RPMI7951 (cell line): ENCODE results near the gene TSTD2. TPM values are rescaled to one million over a fixed set of nuclear protein-coding genes. Genes with fewer than 3 reads are reported as not detected.

Source experiments
- DNase-seq: peaks from one replicate; pipeline ENCODE4 v3.0.0-alpha.2; 2012; ENCODE audit warnings: low read depth
- total RNA-seq: library from RNA; depleted of rRNA; stranded (reverse); fragments of >200 nt; shearing (Covaris generic); gene quantifications from 2 replicates; pipeline ENCODE4 v1.2.3, GENCODE V29; 2014; rRNA removed

Gene TSTD2
- total RNA-seq, 1 experiment from 2014 or later = 14.1 TPM

DNA sequence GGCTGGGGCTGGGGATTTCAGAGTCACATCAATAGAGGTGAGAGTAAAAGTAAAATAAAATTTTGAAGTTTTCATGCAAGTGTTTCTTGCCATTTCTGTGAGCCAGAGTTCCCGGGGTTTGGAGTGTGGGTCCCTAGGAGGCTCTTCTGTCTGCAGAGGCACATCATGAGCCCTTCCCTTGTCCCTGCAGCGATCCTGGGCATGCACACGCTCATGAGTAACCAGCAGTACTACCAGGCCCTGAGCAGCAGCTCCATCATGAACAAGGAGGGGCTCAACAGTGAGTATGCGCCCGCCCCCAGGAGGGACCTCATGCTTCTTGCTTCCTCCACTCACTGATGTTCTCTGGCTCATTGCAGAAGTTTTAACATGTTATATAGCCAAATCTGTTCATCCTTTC, 70.6 kb downstream of the TSTD2 start:
- DNase-seq = no peak

DNA sequence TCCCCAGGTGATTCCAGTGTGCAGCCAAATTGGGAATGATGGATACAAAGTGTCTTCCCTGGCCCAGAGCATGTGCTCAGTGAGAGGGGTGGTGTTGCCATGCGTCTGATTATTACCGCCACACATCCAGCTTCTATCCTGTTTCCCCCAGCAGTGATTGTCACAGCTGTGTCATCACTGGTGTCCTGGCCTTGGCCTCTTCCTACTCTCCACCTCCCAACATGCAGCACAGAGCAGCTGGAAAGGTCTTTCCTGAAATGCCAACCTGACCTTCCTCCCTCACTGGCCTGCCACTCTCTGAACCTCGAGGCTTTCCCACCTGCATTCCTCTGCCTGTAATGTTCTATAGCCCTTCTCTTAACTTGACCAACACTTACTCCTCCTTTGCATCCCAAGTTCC, 71.7 kb downstream of the TSTD2 start:
- DNase-seq = no peak

DNA sequence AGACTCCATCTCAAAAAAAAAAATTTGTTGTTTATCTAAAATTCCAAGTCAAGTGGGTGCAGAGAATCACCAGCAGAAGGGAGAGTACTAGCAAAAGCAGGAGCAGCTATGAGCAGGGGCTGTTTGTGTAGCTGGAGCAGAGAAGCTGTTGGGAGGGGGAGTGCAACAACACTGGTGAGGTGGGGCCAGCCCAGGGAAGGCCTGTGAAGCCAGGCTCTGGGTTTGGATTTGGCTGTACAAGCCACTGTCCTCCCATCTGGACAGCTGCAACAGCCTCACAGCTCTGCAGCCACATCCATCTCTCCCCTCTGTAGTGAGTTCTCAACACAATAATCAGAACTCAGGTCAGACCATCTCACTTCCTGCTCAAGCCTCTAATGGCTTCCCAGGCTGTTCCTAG, 72.3 kb downstream of the TSTD2 start:
- no peak for DNase-seq

DNA sequence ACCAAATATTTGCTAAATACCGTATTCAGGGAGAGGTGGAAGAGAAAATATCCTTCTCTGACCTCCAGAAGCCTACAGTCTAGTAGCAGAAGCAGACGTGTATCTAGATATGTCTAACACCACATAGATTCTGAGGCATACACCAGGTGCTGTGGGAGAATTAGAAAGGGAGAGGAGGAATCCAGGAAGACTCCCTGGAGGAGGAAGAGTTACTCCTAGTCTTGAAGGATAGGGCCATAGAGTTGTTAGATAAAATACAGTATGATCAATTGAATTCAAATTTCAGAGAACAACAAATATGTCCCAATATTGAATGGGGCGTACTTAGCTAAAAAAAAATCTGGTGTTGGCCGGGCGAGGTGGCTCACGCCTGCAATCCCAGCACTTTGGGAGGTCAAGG, 73.0 kb downstream of the TSTD2 start:
- DNase-seq = no peak

DNA sequence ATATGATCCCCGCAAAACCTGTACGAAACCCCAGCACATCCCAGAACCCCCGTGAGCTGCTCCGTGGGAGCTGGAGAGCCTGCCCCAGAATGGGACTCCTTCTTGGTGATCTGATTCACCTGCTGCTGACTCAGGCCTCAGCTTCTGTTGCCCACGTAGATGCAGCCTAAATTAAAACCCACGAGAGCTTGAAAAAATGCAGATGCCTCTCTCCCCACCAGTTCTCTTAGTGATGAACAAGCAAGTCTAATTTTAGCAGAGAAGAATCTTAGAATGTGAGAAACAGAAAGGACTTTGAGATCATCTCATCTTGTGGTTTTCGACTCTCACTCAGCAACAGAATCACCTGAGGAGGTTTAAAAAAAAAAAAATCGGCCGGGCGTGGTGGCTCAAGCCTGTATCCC, 74.1 kb downstream of the TSTD2 start:
- no peak for DNase-seq

DNA sequence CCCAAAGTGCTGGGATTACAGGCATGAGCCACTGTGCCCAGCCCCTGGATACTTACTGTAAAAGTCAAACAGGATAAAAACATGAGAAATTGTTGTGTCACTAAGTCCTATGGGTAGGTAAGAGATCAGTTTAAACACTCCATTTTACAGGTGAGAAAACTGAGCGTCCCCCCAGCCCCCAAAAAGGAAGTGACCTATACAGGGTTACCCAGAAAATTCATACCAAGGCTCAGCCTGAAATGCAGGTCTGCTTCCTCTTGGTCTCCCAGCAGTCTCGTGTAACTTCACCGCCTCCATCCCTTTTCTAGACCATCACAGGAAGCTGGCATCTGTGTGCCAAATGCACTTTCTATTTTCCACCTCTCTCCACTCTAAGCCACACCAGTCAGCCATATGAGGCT, 74.5 kb downstream of the TSTD2 start:
- DNase-seq = no peak

DNA sequence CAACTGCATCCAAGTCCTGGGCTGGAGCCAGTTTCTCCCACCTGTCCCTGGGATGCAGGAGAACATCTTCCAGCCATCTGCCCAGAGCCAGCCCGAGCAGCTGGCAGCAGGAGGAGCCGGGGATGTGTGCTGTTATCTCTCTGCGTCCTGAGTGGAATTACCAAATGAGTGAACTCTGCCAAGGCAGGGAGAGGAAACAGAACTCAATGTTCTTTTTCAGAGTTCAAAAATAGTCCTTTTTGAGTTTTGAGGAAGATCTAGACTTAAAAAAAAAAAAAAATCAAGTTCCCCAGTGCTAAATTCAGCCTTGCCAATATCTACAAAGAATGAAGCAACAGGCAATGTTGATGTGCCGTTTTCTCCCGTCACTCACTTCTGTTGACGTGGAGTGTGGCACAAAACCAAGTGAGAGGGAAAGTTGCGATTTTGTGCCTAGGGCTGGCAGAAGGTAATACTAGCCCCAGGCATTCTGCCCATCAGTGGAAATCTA, 75.5 kb downstream of the TSTD2 start:
- no peak for DNase-seq

DNA sequence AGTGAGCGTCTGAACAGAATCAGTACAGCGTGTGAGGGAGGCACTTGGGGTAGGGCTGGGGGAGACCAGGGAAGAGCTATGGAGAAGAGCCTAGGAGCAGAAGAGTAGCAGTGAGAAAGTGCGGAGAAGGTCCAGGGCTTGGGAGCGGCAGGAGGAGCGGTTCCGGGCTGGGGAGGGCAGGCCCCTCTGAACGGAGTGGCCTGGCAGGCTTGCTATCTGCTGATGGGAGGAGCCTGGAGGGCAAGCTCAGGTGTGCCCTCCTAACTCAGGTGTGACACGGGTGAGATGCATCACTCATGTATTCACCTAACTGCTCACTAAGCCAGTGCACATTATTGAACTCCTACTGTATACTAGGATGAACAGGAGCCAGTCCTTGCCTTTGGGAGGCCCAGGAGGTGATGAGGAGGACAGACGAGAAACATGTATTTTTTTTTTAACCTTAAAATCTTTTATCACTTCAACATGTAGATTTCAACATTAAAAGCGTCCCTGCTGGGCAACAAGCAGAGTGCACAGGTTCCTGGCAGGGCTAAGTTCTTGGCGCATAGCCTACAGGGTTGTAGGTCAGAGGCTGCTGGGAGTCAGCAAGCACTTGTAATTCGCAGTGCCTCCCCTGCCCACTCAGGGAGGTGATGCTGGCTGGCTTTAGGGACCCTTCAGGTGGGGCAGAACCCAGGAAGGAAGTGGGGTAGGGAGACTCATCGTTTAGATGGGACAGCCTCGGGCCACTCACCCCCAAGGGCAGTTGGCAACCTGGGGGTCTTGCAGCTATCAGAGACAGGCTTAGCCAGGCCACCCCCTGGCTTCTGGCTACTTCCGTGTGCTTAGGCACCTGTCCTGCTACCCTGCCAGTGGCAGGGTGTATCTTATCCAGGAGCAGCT, 76.2 kb downstream of the TSTD2 start:
- DNase-seq = no peak

DNA sequence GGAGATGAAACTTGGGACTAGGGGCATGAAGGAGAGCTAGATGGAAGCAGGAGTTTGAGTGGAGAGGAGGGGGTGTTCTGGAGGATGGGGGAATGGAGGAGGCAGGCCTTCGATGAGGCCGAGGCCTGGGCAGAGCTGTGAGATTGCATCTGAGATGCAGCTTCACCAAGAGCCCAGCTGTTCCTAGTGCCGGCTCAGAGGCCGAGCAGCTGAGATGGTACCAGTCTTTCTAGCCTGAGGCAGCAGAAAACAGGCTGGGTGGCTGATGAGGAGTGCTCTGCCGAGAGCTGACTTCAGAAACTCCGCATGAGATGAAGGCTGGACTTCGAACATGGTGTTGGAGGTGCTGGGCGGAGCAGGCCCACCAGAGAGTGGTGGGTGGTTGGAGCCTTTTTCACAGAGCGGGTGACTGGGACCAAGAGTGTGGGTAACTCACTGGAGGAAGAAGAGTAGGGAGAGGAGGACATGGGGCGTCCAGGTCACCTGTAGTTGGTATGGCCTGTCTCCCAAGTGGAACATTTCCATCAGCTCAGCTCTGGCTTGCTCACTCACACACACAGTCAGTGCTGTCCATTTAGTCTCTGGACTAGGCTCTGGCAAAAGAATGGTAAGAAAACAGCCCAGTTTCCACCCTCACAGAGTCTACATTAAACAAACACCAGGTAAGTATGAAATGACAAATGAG, 77.0 kb downstream of the TSTD2 start:
- DNase-seq = no peak

DNA sequence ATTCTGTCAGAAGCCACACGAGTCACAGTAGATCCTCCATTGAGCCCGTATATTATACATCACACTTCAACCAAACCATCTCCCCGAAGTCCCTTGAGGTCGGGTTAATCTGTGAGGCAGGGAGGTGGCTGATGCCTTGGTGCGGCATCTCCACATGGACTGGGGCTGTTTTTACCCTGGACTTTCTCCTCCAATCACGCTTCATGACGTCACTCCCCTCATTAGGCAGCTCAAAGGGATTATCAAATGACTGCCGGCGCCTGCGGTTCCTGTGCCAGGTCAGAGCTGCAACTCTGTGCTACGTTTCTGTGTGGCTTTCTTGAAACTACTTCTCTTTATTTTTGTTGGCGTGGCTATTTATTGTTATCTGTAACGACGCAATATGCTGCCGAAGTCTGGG, 78.0 kb downstream of the TSTD2 start:
- no peak for DNase-seq

DNA sequence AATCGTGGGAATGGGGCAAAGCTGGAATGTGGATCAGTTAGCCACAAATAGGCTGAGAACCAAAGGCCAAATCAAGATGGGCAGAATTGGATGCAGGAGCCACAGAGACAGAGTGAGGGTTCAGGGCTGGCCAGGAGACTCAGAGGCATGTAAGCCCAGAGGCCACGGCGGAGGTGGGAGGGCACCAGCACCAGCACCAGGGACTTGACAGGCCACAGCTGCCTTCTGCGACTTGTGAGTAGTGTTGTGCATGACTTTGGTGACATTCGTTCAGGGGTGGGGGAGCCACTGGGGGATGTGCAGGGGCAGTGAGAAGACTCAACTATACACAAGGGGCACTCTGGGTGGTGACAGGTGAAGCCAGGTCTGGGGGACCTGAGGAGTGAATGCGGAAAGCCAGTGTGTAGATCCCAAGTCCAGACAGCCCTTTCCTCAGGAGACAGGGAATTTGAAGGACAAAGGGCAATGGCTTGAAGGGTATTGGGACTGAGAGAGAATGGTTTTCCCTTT, 78.5 kb downstream of the TSTD2 start:
- DNase-seq = no peak

DNA sequence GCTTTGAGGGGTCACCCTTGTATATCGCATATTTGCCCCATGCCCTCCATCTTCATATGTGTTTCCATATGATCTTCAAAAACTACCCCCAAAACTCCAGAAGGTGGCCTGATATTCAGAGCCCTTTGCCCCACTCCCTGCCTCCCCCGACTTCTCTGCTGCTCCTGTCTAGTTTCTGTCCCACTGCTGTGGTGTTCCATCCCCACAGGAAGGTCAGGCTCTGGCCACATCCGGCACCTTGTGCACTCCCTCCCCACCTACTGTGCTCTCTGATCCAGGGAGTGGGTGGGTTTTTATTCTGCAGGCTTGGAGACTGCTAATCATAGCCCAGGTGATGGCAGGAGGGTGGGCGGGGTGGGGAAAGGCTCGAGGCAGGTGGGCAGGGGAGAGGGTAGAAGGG, 79.3 kb downstream of the TSTD2 start:
- DNase-seq = no peak

DNA sequence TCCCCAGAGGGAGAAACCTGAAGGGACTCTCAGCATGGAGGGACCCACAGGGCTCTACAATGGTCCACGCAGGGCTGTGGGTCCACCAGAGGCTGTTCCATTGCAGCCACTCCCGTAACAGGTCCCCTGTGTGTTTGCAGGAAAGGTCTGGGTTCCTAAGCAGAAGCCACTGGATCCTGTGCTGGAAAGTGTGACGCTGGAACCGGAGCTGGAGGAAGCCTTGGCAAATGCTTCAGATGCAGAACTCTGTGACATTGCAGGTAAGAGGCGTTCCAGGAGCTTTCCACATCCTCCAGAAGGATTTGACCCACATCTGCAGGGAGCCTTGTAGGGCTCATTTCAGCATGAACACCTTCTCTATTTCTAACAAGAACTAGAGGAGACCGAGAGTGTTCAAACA, 80.0 kb downstream of the TSTD2 start:
- DNase-seq = no peak

DNA sequence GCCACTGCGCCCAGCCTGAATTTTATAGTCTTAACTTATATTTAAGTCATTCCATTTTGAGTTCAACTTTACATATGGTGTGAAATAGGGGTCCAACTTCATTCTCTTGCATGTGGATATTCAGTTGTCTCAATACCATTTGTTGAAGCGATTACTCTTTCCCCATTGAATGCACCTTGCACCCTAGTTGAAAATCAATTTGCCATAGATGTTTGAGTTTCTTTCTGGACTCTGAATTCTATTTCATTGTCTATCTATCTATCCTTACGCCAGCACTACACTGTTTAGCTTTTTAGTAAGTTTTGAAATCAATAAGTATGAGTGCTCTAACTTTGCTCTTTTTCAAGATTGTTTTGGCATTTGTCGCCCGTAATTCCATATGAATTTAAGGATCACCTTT, 81.9 kb downstream of the TSTD2 start:
- no peak for DNase-seq

DNA sequence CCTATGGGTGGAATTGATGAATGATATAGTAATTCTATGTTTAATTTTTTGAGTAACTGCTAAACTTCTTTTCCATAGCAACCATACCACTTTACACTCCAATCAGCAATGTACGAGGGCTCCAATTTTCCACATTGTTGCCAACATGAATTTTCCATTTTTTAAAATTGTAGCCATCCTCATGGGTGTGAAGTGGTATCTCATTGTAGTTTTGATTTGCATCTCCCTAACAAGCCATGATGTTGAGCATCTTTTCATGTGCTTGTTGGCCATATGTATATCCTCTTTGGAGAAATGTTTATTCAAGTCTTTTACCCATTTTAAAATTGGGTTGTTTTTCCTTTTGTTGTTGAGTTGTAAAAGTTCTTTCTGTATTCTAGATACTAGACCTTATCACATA, 82.8 kb downstream of the TSTD2 start:
- DNase-seq = no peak

Other genes with a start within 250 kb of the TSTD2 start
- gene TDRD7, start 221.3 kb downstream of the TSTD2 start, total RNA-seq = 11.3 and 14.8 TPM in 2 replicates
- 0.98 and 1.3 TPM in 2 replicates for gene TMOD1, start 131.7 kb downstream of the TSTD2 start, total RNA-seq
- gene NCBP1, start 453 bp upstream of the TSTD2 start, total RNA-seq = 47.4 and 56.4 TPM in 2 replicates
- 9.5 and 10.5 TPM in 2 replicates for gene XPA, start 64.0 kb upstream of the TSTD2 start, total RNA-seq
- gene FOXE1, start 219.9 kb upstream of the TSTD2 start, total RNA-seq = not detected in 2 replicates